ENCODE data around the gene TMEM120B.
"Not testable (repeated sequence)": the region's sequence is repeated elsewhere in the genome, so short reads cannot be mapped to it uniquely, and the experiment has no call there.

TMEM120B gene

DNA sequence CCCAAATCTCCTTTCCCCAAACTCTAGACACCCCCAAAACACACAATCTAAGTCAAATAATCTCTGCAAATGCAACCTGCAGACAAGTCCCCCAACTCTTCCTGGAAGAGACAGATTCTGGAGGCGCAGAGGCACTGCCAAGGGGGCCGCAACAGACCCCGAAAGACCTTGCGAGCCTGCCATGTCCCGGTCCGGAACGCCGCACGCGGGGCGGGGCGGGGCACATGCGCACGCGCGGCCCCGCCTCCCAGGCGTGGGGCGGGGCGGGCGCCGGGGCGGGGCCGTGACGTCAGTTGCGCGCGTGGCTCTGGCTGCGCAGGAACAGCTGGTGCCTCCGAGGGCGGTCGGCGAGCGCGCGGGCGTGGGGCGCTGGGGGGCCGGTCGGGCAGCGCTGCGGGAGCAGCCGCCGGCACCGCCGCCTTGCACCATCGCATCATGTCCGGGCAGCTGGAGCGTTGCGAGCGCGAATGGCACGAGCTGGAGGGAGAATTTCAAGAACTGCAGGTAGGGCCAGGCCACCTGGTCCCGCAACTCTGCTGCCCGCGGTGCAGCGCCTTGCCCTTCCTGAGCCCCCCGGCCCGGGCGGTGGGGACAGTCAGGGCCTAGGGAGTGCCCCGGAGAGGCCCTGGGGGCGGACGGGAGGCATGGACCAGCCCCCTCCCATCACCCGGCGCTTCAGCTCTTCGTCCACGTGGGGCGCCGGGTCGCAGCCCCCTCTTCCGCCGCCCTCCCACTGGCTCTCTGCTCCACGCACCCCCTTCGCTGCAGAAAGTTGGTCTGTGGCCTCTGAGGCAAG is at the start of gene TMEM120B:
TSS of gene TMEM120B (plus strand) at position 292 of the 796 bp plus-strand sequence. CDS start at position 436, 144 bp downstream.
- peak; percentile 82 for DNase-seq

DNA sequence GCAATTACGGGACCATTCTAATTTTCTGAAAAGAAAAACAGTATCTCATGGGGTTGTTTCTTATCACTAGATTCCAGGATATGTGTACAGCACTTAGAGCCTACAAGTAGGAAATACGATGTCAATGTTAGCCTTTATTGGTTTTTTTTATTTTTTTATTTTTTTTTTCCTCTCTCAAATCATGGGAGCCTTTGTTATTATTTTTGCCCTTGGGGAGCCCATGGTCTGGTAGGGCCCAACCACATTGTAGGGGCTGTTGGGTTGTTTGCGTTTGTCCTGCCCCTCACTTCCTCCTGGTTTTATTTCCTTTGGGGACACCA is 49.0 kb upstream of the TMEM120B start:
- no peak for DNase-seq

DNA sequence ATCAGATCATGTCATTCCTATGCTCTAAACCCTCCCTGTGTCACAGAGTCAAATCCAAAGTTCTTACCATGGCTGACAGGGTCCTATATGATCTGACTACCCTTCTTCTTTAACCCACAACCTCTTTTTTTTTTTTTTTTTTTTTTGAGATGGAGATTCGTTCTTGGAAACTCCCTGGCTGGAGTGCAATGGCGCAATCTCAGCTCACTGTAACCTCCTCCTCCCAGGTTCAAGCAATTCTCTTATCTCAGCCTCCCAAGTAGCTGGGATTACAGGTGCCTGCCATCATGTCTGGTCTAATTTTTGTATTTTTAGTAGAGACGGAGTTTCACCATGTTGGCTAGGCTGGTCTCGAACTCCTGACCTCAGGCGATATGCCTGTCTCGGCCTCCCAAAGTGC is 45.7 kb upstream of the TMEM120B start:
- DNase-seq: not testable (repeated sequence)

DNA sequence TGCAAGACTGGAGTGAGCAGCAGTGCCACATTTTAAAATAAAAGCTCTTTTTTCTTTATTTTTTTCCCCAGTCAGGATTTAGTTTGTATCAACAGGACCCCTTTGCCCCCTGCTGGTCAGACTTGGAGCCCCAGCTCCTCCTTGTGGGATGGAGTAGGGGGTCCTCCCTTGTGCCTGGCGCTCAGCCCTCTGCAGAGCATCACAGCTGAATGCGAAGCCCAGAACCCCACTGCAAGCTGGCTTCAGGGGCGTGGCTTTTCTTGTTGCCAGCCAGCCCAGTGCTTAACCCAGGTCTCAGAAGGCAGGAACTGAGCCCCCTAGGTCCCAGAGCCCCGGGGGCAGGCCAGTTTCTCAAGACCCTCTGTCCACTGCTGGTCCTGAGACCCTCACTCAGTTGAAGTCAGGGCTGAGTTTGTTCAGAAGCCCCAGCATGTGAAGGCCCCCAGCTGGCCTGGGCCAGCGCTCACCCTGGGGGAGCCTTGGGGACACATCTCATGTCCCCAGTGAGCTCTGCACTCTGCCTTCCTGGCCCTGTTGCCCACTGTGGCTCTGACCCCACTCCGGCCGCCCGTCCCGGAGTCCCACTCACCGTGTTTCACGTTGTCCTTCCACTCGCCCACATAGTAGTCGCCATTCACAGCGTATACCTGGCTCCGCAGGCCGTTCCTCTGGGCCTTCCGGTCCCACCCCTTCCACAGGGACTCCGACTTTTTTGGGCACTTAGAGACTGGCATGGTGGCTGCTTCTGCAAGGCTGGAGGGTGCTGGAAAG is 43.6 kb upstream of the TMEM120B start:
- DNase-seq: peak; percentile 81

DNA sequence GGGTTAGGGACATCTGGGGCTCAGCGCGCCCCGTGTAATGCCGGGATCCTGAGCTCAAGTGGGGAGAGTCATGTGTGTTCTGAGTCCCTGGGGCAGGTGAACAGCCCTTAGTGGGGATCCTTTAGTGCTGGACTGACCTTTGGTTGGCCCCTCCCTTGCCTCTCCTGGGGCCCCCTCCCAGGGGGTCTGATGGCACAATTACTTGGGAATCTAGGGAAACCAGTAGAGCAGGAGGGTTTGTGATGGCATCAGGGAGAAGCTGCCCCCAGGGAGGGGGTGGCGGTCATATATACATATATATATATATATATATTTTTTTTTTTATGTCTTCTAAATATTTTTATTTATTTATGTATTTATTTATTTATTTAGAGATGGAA is 43.0 kb upstream of the TMEM120B start, which contains the start of gene MORN3:
TSS of gene MORN3 (minus strand) at position 134 of the 380 bp plus-strand sequence. CDS start 171 bp downstream, outside the sequence.
- DNase-seq: no peak

DNA sequence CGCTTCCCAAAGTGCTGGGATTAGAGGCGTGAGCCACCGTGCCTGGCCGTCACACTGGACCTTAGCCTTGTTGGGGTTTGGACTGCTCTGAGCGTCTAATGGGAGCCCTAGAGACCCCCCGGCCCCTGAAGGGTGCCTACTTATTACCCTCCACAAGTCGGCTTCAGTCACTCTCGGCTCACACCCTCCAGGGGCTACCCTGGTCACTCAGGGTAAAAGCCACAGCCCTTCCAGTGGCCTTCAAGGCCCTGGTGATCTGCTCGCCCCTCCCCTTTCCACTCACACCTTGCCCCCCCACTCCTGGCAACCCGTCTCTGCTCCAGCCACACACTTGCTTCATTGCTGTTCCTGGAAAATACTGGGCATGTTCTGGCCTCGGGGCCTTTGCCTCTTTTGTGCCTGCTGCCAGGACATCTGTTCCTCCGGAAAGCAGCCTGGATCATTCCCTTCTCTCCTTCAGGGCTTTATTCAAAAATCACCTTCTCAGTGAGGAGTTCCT is 39.5 kb upstream of the TMEM120B start:
- DNase-seq: peak; percentile 31

DNA sequence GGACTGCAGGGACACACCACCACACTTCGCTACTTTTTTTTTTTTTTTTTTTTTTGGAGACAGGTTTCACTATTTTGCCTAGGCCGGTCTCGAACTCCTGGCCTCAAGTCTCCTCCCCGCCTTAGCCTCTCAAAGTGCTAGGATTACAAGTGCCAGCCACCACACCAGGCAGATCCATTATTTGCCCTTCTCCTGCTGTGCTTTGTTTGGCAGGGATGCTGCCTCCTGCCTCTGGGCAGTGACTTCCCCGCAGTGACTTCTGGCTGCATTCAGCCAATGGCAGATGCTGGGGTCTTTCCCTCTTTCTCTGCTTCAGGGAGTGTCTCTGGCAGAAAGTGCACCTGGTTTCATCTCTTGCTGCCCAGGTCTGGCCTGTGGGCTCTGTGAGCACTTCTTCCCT is 36.4 kb upstream of the TMEM120B start:
- no peak for DNase-seq

DNA sequence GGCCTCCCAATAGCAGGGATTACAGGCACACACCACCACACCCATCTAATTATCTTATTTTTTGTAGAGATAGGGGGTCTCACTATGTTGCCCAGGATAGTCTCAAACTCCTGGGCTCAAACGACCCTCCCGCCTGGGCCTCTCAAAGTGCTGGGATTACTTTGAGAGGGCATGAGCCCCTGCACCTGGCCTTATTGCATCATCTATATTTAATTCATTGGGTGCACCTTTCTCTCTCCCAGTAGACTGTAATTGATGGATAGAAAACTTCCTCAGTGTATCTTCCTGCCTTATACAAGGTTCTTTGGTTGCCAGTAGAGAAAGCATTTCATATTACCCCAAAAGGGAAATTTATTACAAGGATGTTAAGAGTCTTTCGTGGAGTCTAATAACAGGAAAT is 34.2 kb upstream of the TMEM120B start:
- no peak for DNase-seq

DNA sequence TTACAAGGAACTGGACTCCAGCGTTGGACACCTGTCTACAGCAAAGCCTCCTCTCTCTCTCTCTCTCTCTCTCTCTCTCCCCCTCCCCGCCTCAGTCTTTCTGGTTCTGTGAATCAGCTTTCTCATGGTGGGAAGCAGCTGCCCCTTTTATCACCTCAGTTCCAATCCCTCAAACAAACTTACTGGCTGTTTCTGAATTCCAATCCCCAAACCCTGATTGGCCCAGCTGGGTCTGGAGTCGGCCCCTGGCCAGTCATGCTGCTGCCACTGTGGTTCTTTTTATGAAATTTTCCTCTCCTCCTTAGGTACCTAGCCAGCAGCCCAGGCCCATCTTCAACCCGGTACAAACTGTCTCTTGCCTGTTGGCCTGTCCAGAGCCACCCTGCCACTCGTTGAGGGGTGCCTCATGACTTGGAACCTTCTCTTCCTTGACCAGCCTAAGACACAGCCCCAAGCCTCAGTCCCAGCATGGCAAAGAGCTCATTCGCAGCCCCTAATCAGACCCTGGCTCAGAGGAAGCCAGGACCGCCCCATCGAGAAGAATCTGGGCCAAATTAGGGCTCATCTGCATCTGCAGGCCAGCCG is 33.7 kb upstream of the TMEM120B start:
- no peak for DNase-seq

DNA sequence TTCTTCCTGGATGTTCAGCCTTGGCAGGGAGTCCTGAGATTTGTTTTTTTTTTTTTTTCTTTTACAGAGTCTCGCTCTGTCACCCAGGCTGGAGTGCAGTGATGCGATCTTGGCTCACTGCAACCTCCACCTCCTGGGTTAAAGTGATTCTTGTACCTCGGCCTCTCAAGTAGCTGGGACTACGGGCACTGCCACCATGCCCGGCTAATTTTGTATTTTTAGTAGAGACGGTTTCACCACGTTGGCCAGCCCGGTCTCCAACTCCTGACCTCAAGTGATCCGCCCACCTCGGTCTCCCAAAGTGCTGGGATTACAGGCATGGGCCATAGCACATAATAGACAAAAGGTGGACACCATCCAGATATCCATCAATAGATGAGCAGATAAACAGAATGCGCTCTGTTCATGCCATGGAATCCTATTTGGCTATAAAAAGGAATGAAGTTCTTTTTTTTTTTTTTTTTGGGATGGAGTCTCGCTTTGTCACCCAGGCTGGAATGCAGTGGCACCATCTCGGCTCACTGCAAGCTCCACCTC is 32.8 kb upstream of the TMEM120B start:
- DNase-seq: not testable (repeated sequence)

DNA sequence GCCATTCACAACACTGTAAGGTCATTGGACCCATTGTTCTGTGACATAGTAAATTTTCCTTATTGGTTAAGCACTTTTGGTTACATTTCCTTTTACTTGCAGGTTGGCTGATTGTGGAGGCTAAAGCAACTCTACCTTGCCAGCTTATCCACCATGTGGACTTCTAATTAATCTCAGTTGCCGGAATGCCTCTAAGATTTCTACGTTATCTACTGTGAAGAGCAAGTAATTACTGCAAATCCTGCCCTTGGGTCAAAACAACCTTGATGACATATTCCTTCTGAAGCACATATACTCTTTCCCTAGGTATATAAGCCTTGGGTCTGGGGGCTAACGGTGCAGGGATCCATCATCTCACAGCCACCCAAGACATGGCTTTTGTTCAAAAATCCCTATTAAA is 23.6 kb upstream of the TMEM120B start:
- no peak for DNase-seq

DNA sequence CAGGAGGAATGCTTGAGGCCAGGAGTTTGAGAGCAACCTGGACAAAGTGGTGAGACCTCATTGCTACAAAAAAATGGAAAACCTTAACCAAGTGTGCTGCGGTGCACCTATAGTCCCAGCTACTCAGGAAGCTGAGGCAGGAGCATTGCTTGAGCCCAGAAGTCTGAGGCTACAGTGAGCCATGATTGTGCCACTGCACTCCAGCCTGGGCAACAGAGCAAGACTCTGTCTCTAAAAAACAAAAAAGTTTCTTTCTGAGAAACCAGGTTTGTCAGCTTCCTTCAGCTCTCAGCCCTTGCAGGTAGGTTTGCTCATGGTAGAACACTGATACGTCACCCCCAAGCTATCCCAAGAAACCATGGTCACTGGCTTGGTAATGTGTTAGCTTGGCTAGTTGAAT is 23.1 kb upstream of the TMEM120B start:
- no peak for DNase-seq

DNA sequence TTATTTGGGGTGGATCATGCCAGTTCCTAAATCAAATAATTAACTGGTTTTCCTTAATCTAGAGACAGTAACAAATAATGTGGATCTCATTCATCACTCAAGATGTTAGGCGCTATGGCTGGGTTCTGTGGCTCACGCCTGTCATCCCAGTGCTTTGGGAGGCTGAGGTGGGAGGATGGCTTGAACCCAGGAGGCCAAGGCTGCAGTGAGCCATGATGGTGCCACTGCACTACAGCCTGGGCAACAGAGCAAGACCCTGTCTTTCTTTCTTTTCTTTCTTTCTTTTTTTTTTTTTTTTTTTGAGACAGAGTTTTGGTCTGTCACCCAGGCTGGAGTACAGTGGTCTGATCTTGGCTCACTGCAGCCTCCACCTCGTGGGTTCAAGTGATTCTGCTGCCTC is 19.8 kb upstream of the TMEM120B start:
- not testable (repeated sequence) for DNase-seq

DNA sequence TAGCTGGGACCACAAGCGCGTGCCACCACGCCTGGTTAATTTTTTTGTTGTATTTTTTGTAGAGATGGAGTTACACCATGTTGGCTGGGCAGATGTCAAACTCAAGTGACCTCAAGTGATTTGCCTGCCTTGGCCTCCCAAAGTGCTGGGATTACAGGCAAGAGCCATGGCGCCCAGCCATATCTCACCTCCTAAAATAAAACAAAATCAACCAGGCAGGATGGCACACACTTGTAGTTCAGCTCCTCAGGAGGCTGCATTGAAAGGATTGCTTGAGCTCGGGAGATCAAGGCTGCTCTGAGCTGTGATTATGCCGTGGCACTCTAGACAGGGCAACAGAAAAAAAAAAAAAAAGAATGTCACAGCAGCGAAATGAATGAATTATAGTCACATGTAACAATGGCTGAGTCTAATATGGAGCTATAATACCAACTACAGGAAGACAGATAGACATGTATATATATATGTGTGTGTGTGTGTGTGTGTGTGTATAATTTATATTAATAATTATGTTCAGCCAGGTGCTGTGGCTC is 19.3 kb upstream of the TMEM120B start:
- DNase-seq: no peak

DNA sequence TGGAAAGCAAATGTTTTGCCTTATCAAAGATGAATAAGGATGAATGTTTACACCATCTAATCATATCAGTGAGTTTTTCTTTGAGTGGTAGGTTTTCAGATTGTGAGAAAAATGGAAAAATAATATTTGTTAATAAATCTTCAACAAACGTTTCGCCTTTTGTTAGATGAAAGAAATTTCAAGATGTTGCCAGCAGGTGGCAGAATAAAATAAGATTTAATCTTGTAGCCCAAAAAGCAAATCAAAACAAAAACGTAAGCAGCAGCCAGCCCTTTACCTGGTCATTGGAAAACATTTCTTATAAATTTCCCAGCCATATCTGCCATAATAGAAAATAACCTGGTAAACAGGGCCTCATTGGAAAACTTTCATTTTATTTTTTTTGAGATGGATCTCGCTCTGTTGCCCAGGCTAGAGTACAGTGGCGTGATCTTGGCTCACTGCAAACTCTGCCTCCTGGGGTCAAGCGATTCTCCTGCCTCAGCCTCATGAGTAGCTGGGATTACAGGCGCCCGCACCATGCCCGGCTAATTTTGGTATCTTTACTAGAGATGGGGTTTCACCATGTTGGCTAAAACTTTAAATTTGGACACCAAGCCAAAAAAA is 15.4 kb upstream of the TMEM120B start:
- DNase-seq: peak; percentile 84

DNA sequence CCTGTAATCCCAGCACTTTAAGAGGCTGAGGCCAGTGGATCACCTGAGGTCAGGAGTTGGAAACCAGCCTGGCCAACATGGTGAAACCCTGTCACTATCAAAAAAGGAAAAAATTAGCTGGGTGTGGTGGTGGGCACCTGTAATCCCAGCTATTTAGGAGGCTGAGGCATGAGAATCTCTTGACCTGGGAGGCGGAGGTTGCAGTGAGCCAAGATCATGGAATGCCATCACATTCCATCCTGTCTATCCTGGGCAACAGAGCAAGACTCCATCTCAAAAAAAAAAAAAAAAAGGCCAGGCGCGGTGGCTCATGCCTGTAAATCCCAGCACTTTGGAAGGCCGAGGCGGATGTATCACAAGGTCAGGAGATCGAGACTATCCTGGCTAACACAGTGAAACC is 14.7 kb upstream of the TMEM120B start:
- DNase-seq: not testable (repeated sequence)

DNA sequence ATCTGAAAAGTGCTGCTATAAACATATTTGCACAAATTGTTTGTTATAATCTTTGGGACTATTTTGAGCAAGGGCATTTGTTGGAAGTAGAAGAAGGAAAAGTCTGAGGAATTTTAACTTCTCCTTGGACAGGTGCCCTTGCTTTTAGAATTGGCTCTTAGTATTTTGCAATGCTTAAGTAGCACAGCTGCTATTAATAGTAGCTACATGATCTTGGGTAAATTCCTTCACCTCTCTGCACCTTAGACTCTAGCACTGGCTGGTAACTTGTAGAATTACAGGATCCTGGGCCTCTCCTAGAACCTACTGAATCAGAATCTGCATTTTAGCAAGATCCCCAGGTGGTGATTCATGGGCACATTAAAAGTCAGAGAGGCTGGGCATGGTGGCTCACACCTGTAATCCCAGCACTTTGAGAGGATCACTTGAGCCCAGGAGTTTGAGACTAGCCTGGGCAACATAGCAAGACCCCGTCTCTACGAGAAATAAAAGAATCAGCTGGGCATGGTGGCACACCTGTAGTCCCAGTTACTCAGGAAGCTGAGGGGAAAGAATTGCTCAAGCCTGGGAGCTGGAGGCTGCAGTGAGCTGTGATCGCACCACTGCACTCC is 10.8 kb upstream of the TMEM120B start:
- no peak for DNase-seq

DNA sequence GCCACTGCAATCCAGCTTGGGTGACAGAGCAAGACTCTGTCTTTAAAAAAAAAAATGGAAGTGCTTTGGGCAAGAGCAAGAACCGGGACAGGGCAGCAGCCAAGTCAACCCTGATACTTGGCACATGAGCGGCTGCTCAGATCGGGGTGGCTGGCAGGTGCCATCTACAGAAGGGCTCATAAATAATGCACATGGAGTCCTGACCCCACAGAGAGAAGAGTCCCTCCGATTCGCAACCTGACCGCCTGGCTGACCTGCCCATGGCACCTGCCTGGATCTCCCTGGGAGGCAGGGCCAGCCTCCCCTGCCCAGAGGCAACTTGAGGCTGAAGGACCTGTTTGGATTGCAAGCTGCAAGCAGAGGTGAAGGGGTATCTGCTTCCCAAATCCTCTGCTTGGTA is 9.6 kb upstream of the TMEM120B start:
- no peak for DNase-seq

DNA sequence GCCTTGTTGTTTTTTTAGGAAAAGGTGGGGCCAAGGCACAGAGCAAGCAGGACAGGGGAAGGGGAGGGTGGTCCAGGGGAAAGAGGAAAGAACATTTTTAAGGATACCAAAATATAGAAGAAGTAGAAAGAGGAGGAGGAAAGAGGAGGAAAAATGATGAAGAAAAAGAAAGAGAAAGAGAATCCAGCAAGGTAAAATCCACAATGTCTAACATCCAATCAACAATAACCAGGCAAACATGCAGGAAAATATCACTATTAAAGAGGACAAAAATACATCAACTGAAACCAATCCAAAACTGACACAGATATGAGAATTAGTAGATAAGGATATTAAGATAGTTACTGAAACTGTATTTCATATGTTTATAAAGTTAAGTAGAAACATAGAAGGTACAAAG is 7.0 kb upstream of the TMEM120B start:
- no peak for DNase-seq

DNA sequence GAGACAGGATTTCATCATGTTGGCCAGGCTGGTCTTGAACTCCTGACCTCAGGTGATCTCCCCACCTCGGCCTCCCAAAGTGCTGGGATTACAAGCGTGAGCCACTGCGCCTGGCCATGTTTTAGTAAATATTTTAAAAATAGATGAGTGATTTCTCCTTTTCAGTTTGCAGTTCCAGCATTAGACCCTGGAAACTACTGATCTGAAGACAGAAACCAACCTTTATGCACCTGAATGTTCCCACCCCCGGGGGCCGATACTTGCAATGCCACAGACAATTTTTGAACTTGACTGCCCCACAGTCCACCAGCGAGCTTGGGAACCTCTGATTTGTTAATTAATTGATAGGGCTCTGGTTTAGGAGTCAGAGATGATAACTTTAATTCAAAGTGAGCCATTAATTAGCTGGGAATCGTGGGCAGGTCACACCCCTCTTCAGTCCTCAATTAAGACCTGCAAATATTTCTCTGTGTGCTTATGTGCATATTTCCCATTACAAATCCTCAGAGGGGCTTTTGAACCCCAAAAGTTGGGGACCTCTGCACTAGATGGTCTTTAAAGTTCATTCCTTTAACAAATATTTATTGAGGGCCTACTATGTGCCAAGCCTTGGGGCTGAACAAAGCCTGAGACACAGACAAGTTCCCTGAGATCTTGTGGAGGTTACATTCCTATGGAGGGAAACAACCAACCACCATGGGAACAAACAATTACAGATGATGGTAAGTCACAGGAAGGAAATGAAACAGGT is 4.1 kb upstream of the TMEM120B start:
- DNase-seq: no peak

DNA sequence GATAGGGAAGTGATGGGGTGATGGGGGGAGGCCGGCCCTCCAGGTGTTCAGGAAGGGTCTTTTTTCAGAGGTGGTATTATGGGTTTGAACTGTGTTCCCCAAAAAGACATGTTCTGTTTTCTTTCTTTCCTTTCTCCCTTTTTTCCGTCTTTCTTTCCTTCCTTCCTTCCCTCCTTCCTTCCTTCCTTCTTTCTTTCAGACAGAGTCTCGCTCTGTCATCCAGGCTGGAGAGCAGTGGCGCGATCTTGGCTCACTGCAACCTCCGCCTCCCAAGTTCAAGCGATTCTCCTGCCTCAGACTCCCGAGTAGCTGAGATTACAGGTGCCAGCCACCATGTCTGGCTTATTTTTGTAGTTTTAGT is 3.5 kb upstream of the TMEM120B start:
- not testable (repeated sequence) for DNase-seq
